ELF-1 (cell line): ENCODE measurements around the gene ZBTB25.

Experiments used
- DNase-seq: peaks from one replicate; pipeline ENCODE4 v3.0.0-alpha.2; 2016; ENCODE audit warnings: low read depth, low spot score

Gene ZBTB25

GRCh38 chr14:64476438-64476837 lies 27.2 kb downstream of the ZBTB25 start:
- no peak for DNase-seq

- DNase-seq = no peak
Measured at GRCh38 chr14:64475585-64476273, 27.9 kb downstream of the ZBTB25 start.

- DNase-seq = no peak
Measured at GRCh38 chr14:64474698-64475097, 28.9 kb downstream of the ZBTB25 start.

GRCh38 chr14:64474041-64474440 lies 29.6 kb downstream of the ZBTB25 start:
- no peak for DNase-seq

GRCh38 chr14:64468451-64468850 lies 35.2 kb downstream of the ZBTB25 start:
- DNase-seq = no peak

- no peak for DNase-seq
Measured at GRCh38 chr14:64467566-64467965, 36.1 kb downstream of the ZBTB25 start.

GRCh38 chr14:64467101-64467500 lies 36.5 kb downstream of the ZBTB25 start:
- no peak for DNase-seq

GRCh38 chr14:64465831-64466554 lies 37.6 kb downstream of the ZBTB25 start:
- peak; percentile 74 for DNase-seq

- peak; percentile 76 for DNase-seq
Measured at GRCh38 chr14:64465191-64465822, 38.3 kb downstream of the ZBTB25 start, which contains the start of gene AKAP5. AKAP5 (plus strand) TSS chr14:64465499; CDS start chr14:64468395, 2,896 bp downstream.

- DNase-seq = peak; percentile 31
Measured at GRCh38 chr14:64464651-64465050, 39.0 kb downstream of the ZBTB25 start.

- DNase-seq = no peak
Measured at GRCh38 chr14:64463873-64464272, 39.8 kb downstream of the ZBTB25 start.

GRCh38 chr14:64463195-64463594 lies 40.4 kb downstream of the ZBTB25 start:
- no peak for DNase-seq

- DNase-seq = no peak
Measured at GRCh38 chr14:64461221-64461620, 42.4 kb downstream of the ZBTB25 start.

GRCh38 chr14:64459405-64460136 lies 44.1 kb downstream of the ZBTB25 start:
- DNase-seq = no peak

- DNase-seq = no peak
Measured at GRCh38 chr14:64454671-64455070, 49.0 kb downstream of the ZBTB25 start.

- DNase-seq = no peak
Measured at GRCh38 chr14:64450255-64450654, 53.4 kb downstream of the ZBTB25 start.

- no peak for DNase-seq
Measured at GRCh38 chr14:64447876-64448670, 55.6 kb downstream of the ZBTB25 start.

GRCh38 chr14:64444984-64445845 lies 58.4 kb downstream of the ZBTB25 start:
- no peak for DNase-seq

GRCh38 chr14:64444140-64444539 lies 59.5 kb downstream of the ZBTB25 start:
- DNase-seq = no peak

GRCh38 chr14:64442300-64442988 lies 61.2 kb downstream of the ZBTB25 start:
- DNase-seq = no peak
